Hepatocyte (in vitro differentiated cells): ENCODE results near the gene AKR1D1. TPM values are rescaled to one million over a fixed set of nuclear protein-coding genes. Genes with fewer than 3 reads are reported as not detected.

Source experiments
- DNase-seq: peaks from one replicate; pipeline ENCODE4 v3.0.0-alpha.2; 2016; ENCODE audit warnings: low spot score
- H2AFZ ChIP-seq: fragments of 200-600 bp; sonication (generic); 2 replicates; pipeline ENCODE4 v1.6.0; 2016; ENCODE audit warnings: antibody characterized with exemption, mild to moderate bottlenecking
- H3K27ac ChIP-seq: fragments of 200-600 bp; sonication (generic); 2 replicates; pipeline ENCODE4 v1.5.1; 2016; ENCODE audit warnings: mild to moderate bottlenecking
- H3K27me3 ChIP-seq: fragments of 200-600 bp; sonication (generic); 2 replicates; pipeline ENCODE4 v1.6.1; 2016
- H3K36me3 ChIP-seq: fragments of 200-600 bp; sonication (generic); replicated peaks from 2 replicates; pipeline ENCODE4 v1.5.1; 2016; ENCODE audit warnings: low read depth; ENCODE audit not compliant: insufficient read depth
- H3K4me1 ChIP-seq: fragments of 200-600 bp; sonication (generic); 2 replicates; pipeline ENCODE4 v1.5.1; 2016; ENCODE audit warnings: mild to moderate bottlenecking, moderate library complexity; ENCODE audit not compliant: insufficient read depth
- H3K4me2 ChIP-seq: fragments of 200-600 bp; sonication (generic); 2 replicates; pipeline ENCODE4 v1.6.0; 2016
- H3K4me3 ChIP-seq: fragments of 200-600 bp; sonication (generic); 2 replicates; pipeline ENCODE4 v1.5.1; 2016; ENCODE audit warnings: mild to moderate bottlenecking
- H3K79me2 ChIP-seq: fragments of 200-600 bp; sonication (generic); 2 replicates; pipeline ENCODE4 v1.6.0; 2017; ENCODE audit warnings: mild to moderate bottlenecking
- H3K9me2 ChIP-seq: fragments of 200-600 bp; sonication (generic); replicated peaks from 2 replicates; pipeline ENCODE4 v1.6.0; 2017; ENCODE audit warnings: mild to moderate bottlenecking; ENCODE audit not compliant: insufficient read depth
- H3K9me3 ChIP-seq: fragments of 200-600 bp; sonication (generic); 2 replicates; pipeline ENCODE4 v1.5.1; 2016; ENCODE audit warnings: low read depth, mild to moderate bottlenecking
- H4K20me1 ChIP-seq: fragments of 200-600 bp; sonication (generic); 2 replicates; pipeline ENCODE4 v1.6.0; 2016; ENCODE audit warnings: mild to moderate bottlenecking; ENCODE audit not compliant: insufficient read depth, poor library complexity, severe bottlenecking
- EZH2 ChIP-seq: fragments of 200-600 bp; sonication (generic); IDR thresholded peaks from 2 replicates; pipeline ENCODE4 v1.6.1; 2016; ENCODE audit warnings: antibody characterized with exemption, mild to moderate bottlenecking, borderline replicate concordance
- EZH2phosphoT487 ChIP-seq: fragments of 200-600 bp; sonication (generic); IDR thresholded peaks from one replicate; pipeline ENCODE4 v1.6.1; 2018; ENCODE audit warnings: antibody characterized with exemption, mild to moderate bottlenecking, low read depth, moderate library complexity; ENCODE audit not compliant: unreplicated experiment, severe bottlenecking
- whole genome bisulfite sequencing: methylation state at CpG from one replicate; pipeline ENCODE4 v1.1.6; 2016; ENCODE audit warnings: low lambda C conversion rate; ENCODE audit errors: missing lambda C conversion rate; 5-methylcytosine and 5-hydroxymethylcytosine counted together
- polyA plus RNA-seq: library from polyadenylated mRNA; unstranded; fragments of >200 nt; fragmentation: Nextera tagmentation; extraction: Ambion mirVana; gene quantifications from 2 replicates; pipeline ENCODE4 v1.2.1, GENCODE V29; 2016
- total RNA-seq: library from RNA; depleted of rRNA; stranded (reverse); fragments of >200 nt; gene quantifications from 2 replicates; pipeline ENCODE4 v1.2.3, GENCODE V29; 2014
- TF ChIP-seq, protein P1 (sequence below): fragments of 200-600 bp; sonication (generic); IDR thresholded peaks from 2 replicates; pipeline ENCODE4 v1.5.1; 2016; ENCODE audit warnings: antibody characterized with exemption, mild to moderate bottlenecking; ENCODE audit not compliant: poor library complexity

Gene AKR1D1
- total and polyA plus RNA-seq, 2 experiments from 2014 or later, result 8.1 to 25.4 TPM

DNA sequence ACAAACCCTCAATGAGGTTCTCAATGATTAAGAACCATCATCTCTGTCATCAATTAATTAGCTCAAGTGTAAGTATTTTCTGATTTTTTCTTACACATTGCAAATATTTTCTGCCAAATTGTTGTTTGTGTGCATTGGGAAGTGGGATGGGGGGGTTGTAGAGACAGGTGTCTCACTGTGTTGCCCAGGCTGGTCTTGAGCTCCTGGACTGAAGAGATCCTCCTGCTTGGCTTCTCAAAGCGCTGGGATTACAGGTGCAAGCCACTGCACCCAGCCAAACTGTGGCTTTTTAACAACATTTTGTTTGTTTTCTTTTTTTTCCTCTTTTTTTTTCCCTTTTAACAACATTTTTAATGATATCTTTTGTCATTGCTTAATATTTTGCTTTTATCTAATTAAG, 87.5 kb downstream of the AKR1D1 start:
- whole genome bisulfite sequencing, result 100% methylated on average over 1 of the region's 1 CpG
- Histone ChIP-seq H3K9me3 (peaks cover 4% of the 10 kb centered on the region), H3K9me2 (no peaks in the 10 kb centered on the region), H2AFZ (no peak overlapping the region), H3K4me2 (no peak overlapping the region), H3K27ac (no peak overlapping the region), H4K20me1 (no peaks in the 10 kb centered on the region), H3K27me3 (no peaks in the 10 kb centered on the region), H3K4me3 (no peak overlapping the region), H3K79me2 (no peaks in the 10 kb centered on the region), H3K36me3 (no peaks in the 10 kb centered on the region), H3K4me1 (peaks cover 7% of the 10 kb centered on the region)
- TF ChIP-seq, protein P1, sequence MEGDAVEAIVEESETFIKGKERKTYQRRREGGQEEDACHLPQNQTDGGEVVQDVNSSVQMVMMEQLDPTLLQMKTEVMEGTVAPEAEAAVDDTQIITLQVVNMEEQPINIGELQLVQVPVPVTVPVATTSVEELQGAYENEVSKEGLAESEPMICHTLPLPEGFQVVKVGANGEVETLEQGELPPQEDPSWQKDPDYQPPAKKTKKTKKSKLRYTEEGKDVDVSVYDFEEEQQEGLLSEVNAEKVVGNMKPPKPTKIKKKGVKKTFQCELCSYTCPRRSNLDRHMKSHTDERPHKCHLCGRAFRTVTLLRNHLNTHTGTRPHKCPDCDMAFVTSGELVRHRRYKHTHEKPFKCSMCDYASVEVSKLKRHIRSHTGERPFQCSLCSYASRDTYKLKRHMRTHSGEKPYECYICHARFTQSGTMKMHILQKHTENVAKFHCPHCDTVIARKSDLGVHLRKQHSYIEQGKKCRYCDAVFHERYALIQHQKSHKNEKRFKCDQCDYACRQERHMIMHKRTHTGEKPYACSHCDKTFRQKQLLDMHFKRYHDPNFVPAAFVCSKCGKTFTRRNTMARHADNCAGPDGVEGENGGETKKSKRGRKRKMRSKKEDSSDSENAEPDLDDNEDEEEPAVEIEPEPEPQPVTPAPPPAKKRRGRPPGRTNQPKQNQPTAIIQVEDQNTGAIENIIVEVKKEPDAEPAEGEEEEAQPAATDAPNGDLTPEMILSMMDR, result no peak
- TF ChIP-seq EZH2phosphoT487, result no peak
- TF ChIP-seq EZH2, result no peak
- no peak for DNase-seq

DNA sequence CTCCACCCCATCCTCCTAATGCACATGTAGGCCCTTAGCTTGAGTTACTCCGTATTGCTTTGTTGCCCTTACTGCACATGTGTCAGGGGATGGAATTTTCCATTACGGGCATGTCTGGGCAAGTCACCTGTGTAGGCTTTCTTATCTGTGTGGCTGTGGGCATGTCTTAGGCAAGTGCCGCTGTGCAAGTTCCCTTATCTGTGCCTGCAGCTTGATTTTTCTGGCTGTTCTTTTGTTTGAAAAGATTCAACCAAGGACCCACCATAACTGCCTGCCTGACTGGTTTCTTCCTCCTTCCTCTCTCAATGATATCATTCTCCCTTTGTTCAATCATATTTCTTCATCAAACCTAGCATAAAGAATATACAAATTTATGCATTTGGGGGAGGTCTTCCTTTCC, 88.5 kb downstream of the AKR1D1 start:
- DNase-seq, result no peak
- no peaks in the 10 kb centered on the region for H3K36me3 ChIP-seq
- H3K4me2 ChIP-seq, result no peak overlapping the region
- H4K20me1 ChIP-seq, result no peaks in the 10 kb centered on the region
- peaks cover 4% of the 10 kb centered on the region for H3K9me3 ChIP-seq
- no peak overlapping the region for H3K27ac ChIP-seq
- no peaks in the 10 kb centered on the region for H3K9me2 ChIP-seq
- 97% methylated on average over 3 of the region's 3 CpGs for WGBS
- no peaks in the 10 kb centered on the region for H3K27me3 ChIP-seq
- H3K79me2 ChIP-seq, result no peaks in the 10 kb centered on the region
- peaks cover 8% of the 10 kb centered on the region for H3K4me1 ChIP-seq
- H2AFZ ChIP-seq, result no peak overlapping the region
- TF ChIP-seq EZH2 (no peak), EZH2phosphoT487 (no peak)
- TF ChIP-seq, protein P1, result no peak
- no peak overlapping the region for H3K4me3 ChIP-seq

DNA sequence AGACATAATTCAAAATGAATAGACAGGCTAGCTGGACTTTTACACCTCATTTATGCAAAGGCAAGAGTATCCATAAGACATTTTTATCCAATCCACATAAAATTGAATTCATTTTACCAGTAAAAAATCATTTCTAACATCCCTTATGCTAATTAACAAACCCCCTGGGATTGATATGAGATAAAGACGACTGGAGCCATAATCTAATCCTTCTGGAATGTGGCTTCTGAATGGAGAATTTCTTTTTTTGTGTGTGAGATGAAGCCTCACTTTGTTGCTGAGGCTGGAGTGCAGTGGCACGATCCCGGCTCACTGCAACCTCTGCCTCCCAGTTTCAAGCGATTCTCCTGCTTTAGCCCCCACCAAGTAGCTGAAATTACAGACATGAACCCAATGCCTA, 90.4 kb downstream of the AKR1D1 start:
- DNase-seq, result no peak
- H3K36me3 ChIP-seq, result no peaks in the 10 kb centered on the region
- 70% methylated on average over 4 of the region's 4 CpGs for WGBS
- H3K27ac ChIP-seq, result no peak overlapping the region
- TF ChIP-seq EZH2phosphoT487 (no peak), EZH2 (no peak)
- TF ChIP-seq, protein P1, result no peak
- H3K9me3 ChIP-seq, result peaks cover 4% of the 10 kb centered on the region
- peaks cover 13% of the 10 kb centered on the region for H3K4me1 ChIP-seq
- H3K4me2 ChIP-seq, result no peak overlapping the region
- H2AFZ ChIP-seq, result no peak overlapping the region
- H4K20me1 ChIP-seq, result no peaks in the 10 kb centered on the region
- H3K9me2 ChIP-seq, result no peaks in the 10 kb centered on the region
- H3K79me2 ChIP-seq, result no peaks in the 10 kb centered on the region
- no peak overlapping the region for H3K4me3 ChIP-seq
- no peaks in the 10 kb centered on the region for H3K27me3 ChIP-seq

DNA sequence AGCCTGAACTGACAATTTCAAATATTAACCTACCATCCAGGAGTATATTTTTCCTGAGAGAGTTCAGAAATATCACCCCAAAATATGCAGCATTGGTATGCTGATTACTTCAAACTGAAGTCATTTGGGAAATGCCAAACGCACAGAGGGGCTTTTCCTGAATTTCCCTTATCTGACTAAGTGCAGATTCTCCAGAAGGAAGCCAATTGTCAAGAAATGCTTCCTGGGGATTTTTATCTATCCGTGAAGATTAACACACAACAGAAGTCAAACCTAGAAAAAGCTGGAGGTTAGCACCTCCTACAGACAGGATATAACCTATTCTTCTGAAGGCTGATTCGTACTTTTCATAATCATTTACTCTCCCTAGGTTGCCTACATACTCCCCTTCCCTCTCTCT, 91.0 kb downstream of the AKR1D1 start:
- no peak overlapping the region for H3K4me3 ChIP-seq
- WGBS, result 49% methylated on average over 3 of the region's 3 CpGs
- no peaks in the 10 kb centered on the region for H4K20me1 ChIP-seq
- no peaks in the 10 kb centered on the region for H3K27me3 ChIP-seq
- H3K4me1 ChIP-seq, result peaks cover 9% of the 10 kb centered on the region
- TF ChIP-seq EZH2phosphoT487 (no peak), EZH2 (no peak)
- TF ChIP-seq, protein P1, result no peak
- H3K27ac ChIP-seq, result no peak overlapping the region
- H3K4me2 ChIP-seq, result no peak overlapping the region
- H3K79me2 ChIP-seq, result no peaks in the 10 kb centered on the region
- no peaks in the 10 kb centered on the region for H3K36me3 ChIP-seq
- peaks cover 4% of the 10 kb centered on the region for H3K9me3 ChIP-seq
- no peak overlapping the region for H2AFZ ChIP-seq
- no peak for DNase-seq
- H3K9me2 ChIP-seq, result no peaks in the 10 kb centered on the region
